Lower lobe of right lung (tissue), 2 donors: Measurements from ENCODE around the gene RAD51B. TPM values are rescaled to one million over a fixed set of nuclear protein-coding genes. Genes with fewer than 3 reads are reported as not detected.

Source experiments
- ATAC-seq, 2 donors: fragments of 200-7000 bp; cut with Tn5 transposase; one replicate each; pipeline ENCODE4 v1.9.1; 2020 to 2022; ENCODE audit warnings: mild to moderate bottlenecking in 2 of 2, moderate library complexity in 2 of 2
- DNase-seq: peaks from one replicate; pipeline ENCODE4 v3.0.0-alpha.2; 2020
- H3K27ac ChIP-seq: fragments of 200-600 bp; one replicate; pipeline ENCODE4 v1.8.0; 2022
- H3K27me3 ChIP-seq: fragments of 200-600 bp; one replicate; pipeline ENCODE4 v1.8.0; 2022; ENCODE audit warnings: low read depth
- H3K36me3 ChIP-seq: fragments of 200-600 bp; one replicate; pipeline ENCODE4 v1.8.0; 2022; ENCODE audit warnings: mild to moderate bottlenecking
- H3K4me1 ChIP-seq: fragments of 200-600 bp; one replicate; pipeline ENCODE4 v1.8.0; 2022
- H3K4me3 ChIP-seq: fragments of 200-600 bp; one replicate; pipeline ENCODE4 v1.8.0; 2022; ENCODE audit warnings: mild to moderate bottlenecking
- H3K9me3 ChIP-seq: fragments of 200-600 bp; one replicate; pipeline ENCODE4 v1.8.0; 2022
- intact Hi-C: fragments of 100-400 bp; cut with DNase I; formaldehyde crosslinking; loops from one replicate; pipeline ENCODE4 v1.11.0; 2022
- total RNA-seq: library from RNA; stranded (reverse); fragmentation: NEBNext Ultra II Directional; extraction: Animal tissue kit (Norgen Biotek cat#: 25700); gene quantifications from one replicate; pipeline ENCODE4 v1.2.1, GENCODE V29; 2021
- TF ChIP-seq, protein P1 (sequence below): fragments of 200-600 bp; IDR thresholded peaks from one replicate; pipeline ENCODE4 v1.8.0; 2022; ENCODE audit warnings: antibody characterized with exemption, mild to moderate bottlenecking
- donor health status: DM: no; HTN: yes; CAD: no; lungs with severe emphysema.

The RAD51B gene
- total RNA-seq, 1 donor from 2014 or later = 22.2 TPM

GRCh38 chr14:68688872-68689371 is 869.3 kb downstream of the RAD51B start:
- Histone ChIP-seq H3K27ac (no peak overlapping the region), H3K4me1 (peaks cover 35% of the 10 kb centered on the region), H3K27me3 (no peaks in the 10 kb centered on the region), H3K36me3 (no peaks in the 10 kb centered on the region), H3K4me3 (no peak overlapping the region), H3K9me3 (no peaks in the 10 kb centered on the region)
- DNase-seq = no peak
- no peak for ATAC-seq
- TF ChIP-seq, protein P1, sequence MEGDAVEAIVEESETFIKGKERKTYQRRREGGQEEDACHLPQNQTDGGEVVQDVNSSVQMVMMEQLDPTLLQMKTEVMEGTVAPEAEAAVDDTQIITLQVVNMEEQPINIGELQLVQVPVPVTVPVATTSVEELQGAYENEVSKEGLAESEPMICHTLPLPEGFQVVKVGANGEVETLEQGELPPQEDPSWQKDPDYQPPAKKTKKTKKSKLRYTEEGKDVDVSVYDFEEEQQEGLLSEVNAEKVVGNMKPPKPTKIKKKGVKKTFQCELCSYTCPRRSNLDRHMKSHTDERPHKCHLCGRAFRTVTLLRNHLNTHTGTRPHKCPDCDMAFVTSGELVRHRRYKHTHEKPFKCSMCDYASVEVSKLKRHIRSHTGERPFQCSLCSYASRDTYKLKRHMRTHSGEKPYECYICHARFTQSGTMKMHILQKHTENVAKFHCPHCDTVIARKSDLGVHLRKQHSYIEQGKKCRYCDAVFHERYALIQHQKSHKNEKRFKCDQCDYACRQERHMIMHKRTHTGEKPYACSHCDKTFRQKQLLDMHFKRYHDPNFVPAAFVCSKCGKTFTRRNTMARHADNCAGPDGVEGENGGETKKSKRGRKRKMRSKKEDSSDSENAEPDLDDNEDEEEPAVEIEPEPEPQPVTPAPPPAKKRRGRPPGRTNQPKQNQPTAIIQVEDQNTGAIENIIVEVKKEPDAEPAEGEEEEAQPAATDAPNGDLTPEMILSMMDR = no peak
- intact Hi-C loops = no loop called here

DNA sequence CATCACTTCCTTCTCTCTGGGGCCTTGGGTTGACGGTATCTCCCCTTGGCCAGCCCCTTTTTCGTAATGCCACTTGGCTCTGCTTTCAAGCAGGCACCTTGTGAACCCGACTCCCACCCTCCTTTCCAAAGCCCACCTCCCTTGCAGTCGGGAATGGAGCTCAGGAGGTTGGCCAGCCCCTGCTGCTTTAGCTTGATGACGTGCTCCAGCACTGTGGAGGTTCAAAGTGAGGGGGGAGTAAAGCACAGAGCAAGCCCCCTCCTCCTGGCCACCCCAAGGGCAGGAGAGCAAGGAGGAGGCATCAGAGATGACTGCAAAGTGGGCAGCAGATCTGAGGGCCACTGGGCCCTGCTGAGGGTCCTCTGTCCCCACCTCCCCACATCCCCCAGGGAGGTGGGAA is 869.9 kb downstream of the RAD51B start:
- TF ChIP-seq, protein P1 = no peak
- no peaks in the 10 kb centered on the region for H3K36me3 ChIP-seq
- no peaks in the 10 kb centered on the region for H3K27me3 ChIP-seq
- DNase-seq (no peak), ATAC-seq (no peak)
- H3K9me3 ChIP-seq = no peaks in the 10 kb centered on the region
- intact Hi-C loops = no loop called here
- H3K4me3 ChIP-seq = no peak overlapping the region
- H3K4me1 ChIP-seq = peaks cover 33% of the 10 kb centered on the region
- H3K27ac ChIP-seq = no peak overlapping the region

DNA sequence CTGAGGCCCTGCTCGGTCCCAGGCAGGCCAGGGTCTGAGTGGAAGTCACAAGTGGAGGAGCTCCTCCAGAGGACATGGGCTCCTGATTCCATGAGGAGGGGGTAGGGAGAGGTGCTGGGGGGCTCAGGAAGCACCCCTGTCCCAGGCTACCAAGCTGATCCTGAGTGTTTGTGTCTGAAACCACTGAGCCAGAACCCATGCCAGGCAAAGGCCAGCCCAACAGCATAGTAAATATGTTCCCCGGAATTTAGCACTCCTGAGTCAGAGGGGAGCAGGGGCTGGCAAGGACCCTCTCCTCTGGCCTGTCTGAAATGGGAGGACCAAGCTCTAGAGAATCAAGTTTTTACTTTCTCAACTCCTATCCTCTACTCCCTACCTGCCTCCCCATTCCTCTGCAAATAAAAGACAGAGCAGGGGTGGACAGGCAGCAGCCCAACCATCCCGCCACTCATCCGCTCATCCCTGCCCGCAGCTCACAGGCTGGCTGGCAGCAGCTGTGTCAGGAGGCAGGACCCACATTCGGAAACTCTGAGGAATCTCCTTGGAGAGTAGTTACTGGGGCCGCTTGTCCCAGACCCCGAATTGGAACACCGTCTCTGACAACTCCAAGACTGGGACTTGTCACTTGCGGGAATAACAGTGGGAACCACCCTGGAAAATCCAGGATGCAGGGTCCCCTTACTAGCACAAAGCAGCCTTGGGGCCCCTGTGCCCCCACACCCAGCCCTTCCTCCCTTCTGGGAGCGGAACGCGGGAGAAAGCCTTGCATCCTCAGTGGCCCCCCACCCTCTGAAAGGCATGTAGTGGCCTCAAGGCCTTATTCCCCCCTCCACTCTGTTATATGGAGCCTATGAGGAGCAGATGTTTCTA is 870.7 kb downstream of the RAD51B start:
- intact Hi-C loops = no loop called here
- ATAC-seq = no peak
- no peak for DNase-seq

DNA sequence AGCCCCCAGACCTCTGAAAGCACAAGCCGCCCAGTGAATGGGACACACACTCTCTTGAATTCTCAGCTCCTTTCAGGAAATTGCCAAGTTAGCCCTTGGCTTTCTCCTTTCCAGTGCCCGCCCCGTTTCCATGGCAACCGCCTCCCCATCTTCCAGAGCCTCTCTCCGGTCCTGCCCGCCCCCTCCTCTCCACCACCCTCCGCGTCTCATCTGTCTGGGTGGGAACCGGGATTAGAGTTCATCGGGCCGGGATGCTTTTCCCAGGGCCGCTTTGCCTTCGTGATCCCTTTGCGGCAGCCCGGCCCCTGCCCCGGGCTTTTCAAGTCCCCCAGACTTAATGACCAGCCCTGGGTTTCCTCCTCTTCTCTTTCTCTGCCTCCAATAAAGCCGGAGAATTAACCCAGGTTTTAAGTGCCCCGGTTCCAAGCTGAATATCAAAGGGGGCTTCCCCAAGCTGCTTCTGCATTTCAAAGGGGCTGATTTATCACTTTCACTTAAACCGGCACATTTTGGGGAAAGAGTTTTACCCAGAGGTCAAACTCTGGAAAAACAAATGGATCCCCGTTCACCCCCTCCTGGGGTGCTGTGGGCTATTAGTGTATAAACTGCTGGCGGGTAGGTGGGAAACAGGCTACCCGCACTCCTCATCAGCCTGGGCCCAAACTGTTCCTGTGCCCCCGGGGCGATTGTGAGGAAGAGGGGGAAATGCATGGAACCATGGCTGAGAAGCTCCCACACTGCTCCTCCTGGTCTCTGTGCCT is 871.6 kb downstream of the RAD51B start:
- DNase-seq = no peak
- no peak for ATAC-seq
- TF ChIP-seq, protein P1 = no peak
- no peak overlapping the region for H3K27ac ChIP-seq
- no peak overlapping the region for H3K4me3 ChIP-seq
- intact Hi-C loops = no loop called here
- no peaks in the 10 kb centered on the region for H3K27me3 ChIP-seq
- H3K9me3 ChIP-seq = no peaks in the 10 kb centered on the region
- H3K36me3 ChIP-seq = no peaks in the 10 kb centered on the region
- peaks cover 31% of the 10 kb centered on the region for H3K4me1 ChIP-seq

More for the DNA sequence above, 870.7 kb downstream of the RAD51B start:
- Histone ChIP-seq H3K27ac (no peak overlapping the region), H3K36me3 (no peaks in the 10 kb centered on the region), H3K27me3 (no peaks in the 10 kb centered on the region), H3K4me1 (peaks cover 32% of the 10 kb centered on the region), H3K4me3 (no peak overlapping the region), H3K9me3 (no peaks in the 10 kb centered on the region)
- TF ChIP-seq, protein P1 = no peak

DNA sequence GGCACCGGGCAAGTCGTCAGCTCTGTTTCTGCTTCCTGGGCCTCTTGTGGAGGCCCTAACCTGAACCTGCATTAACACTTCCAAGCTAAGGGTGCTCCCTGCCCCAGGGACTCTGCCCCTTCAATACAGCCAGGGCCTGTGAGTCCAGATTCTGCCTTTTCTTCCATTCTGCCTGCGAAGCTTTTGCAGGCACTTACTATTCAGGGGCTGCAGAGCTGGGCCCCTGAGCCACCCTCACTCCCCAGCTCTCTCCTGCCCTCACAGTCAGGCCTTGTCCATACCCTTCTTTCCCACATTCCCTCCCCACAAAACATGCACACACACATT is 872.2 kb downstream of the RAD51B start:
- no peaks in the 10 kb centered on the region for H3K36me3 ChIP-seq
- TF ChIP-seq, protein P1 = no peak
- peaks cover 31% of the 10 kb centered on the region for H3K4me1 ChIP-seq
- ATAC-seq (no peak), DNase-seq (no peak)
- H3K4me3 ChIP-seq = no peak overlapping the region
- no peaks in the 10 kb centered on the region for H3K27me3 ChIP-seq
- no peak overlapping the region for H3K27ac ChIP-seq
- intact Hi-C loops = no loop called here
- no peaks in the 10 kb centered on the region for H3K9me3 ChIP-seq
